Esophagus squamous epithelium (tissue), 5 donors: ENCODE data around the gene DNAJB1. TPM values are rescaled to one million over a fixed set of nuclear protein-coding genes. Genes with fewer than 3 reads are reported as not detected.
"Not testable (repeated sequence)": the region's sequence is repeated elsewhere in the genome, so short reads cannot be mapped to it uniquely, and the experiment has no call there.

ENCODE experiments used
- DNase-seq: peaks from one replicate; lab custom pipeline; 2025; lab: John Stamatoyannopoulos, UW
- H3K27ac ChIP-seq, 4 donors: fragments of 200-600 bp; sonication (generic); one replicate each; pipeline ENCODE4 v1.5.1; 2016 to 2019; ENCODE audit warnings: mild to moderate bottlenecking in 1 of 4
- H3K27me3 ChIP-seq, 4 donors: fragments of 200-600 bp; sonication (generic); 1 replicate in 3 of 4; 2 replicates in 1 of 4; pipeline versions ENCODE4 v1.5.1 to v1.6.0; 2017 to 2021; ENCODE audit warnings: antibody characterized with exemption in 1 of 4
- H3K36me3 ChIP-seq, 3 donors: fragments of 200-600 bp; sonication (generic); one replicate each; pipeline ENCODE4 v1.5.1; 2016 to 2019
- H3K4me1 ChIP-seq, 3 donors: fragments of 200-600 bp; sonication (generic); one replicate each; pipeline ENCODE4 v1.5.1; 2017 to 2019
- H3K4me3 ChIP-seq, 4 donors: fragments of 200-600 bp; sonication (generic); 1 replicate in 3 of 4; 2 replicates in 1 of 4; pipeline ENCODE4 v1.5.1; 2016 to 2019; ENCODE audit warnings: mild to moderate bottlenecking in 2 of 4, moderate library complexity in 1 of 4
- H3K9me3 ChIP-seq, 3 donors: fragments of 200-600 bp; sonication (generic); one replicate each; pipeline ENCODE4 v1.5.1; 2016 to 2019
- CTCF ChIP-seq, 6 experiments: fragments of 450-650 bp in 4 of 6; fragments of 200-600 bp in 2 of 6; sonication (generic) in 2 of 6; IDR thresholded peaks; one replicate each; pipeline ENCODE4 v1.5.1; 2016 to 2019; ENCODE audit warnings: antibody characterized with exemption in 6 of 6, mild to moderate bottlenecking in 4 of 6, moderate library complexity in 4 of 6
- POLR2A ChIP-seq, 4 donors: fragments of 450-650 bp; IDR thresholded peaks; one replicate each; pipeline ENCODE4 v1.6.1; 2017; ENCODE audit warnings: antibody characterized with exemption in 4 of 4, mild to moderate bottlenecking in 4 of 4, moderate library complexity in 3 of 4
- WGBS, 2 donors: methylation state at CpG; one replicate each; pipeline ENCODE4 v1.1.5; 2018; 5-methylcytosine and 5-hydroxymethylcytosine counted together
- intact Hi-C: fragments of 100-400 bp; cut with DNase I; formaldehyde crosslinking; loops from one replicate; pipeline ENCODE4 v1.15.0; 2022
- total RNA-seq, 4 donors: library from RNA; depleted of rRNA; stranded (reverse); fragments of >200 nt; gene quantifications; one replicate each; pipeline ENCODE4 v1.1.0, GENCODE V29; 2016
- donor health status: DM: yes; HTN: yes; CAD: no.

The DNAJB1 gene
- total RNA-seq, 4 donors from 2014 or later: 182 to 294 (median 224) TPM

GRCh38 chr19:14565298-14565679 is 47.1 kb upstream of the DNAJB1 start:
- H3K27ac ChIP-seq: peak overlapping the region in 3 of 4 donors; percentile 18 to 91 (median 91)
- H3K9me3 ChIP-seq: no peaks in the 10 kb centered on the region
- 100% methylated on average over 1 of the region's 22 CpGs; no CpG with 5 or more reads in 1 of the 2 donors for WGBS, 2 donors
- intact Hi-C loops: no loop called here
- H3K27me3 ChIP-seq: no peaks in the 10 kb centered on the region
- H3K4me1 ChIP-seq: peaks cover 39 to 69% (median 42%) of the 10 kb centered on the region in 3 donors
- peaks cover 6 to 70% (median 11%) of the 10 kb centered on the region in 3 donors for H3K36me3 ChIP-seq
- DNase-seq: no peak
- TF ChIP-seq CTCF (IDR thresholded peaks at IDR 0.05) (no peak), POLR2A (IDR thresholded peaks at IDR 0.05) (no peak)
- H3K4me3 ChIP-seq: no peak overlapping the region

DNA sequence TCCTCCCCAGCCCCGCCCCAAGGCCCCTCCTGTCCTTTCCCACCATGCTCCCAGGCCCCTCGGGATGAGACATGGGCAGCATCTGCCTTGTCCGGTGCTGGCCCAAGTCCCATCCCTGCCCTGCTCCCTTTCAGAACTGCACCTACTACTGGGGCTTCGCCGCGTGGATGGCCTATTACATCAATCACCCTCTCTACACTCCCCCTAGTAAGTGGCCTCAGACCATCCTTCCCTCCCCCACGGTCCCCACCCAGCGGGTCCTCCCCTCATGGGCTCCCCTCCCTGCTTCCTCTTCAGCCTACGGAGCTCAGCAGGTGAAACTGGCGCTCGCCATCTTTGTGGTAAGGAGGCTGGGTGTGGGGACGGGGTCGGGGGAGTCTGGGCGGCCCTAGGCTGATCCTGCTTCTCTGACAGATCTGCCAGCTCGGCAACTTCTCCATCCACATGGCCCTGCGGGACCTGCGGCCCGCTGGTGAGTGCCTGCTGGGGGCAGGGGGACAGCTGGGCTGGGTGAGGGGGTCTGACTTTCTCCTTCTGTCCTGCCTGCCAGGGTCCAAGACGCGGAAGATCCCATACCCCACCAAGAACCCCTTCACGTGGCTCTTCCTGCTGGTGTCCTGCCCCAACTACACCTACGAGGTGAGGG is 46.6 kb upstream of the DNAJB1 start:
- H3K4me3 ChIP-seq, H3K27me3 ChIP-seq, intact Hi-C loops, DNase-seq, H3K9me3 ChIP-seq: not testable (repeated sequence)
- Histone ChIP-seq H3K27ac (peak overlapping the region; percentile 18 to 91 (median 88)), H3K36me3 (peaks cover 6 to 70% (median 11%) of the 10 kb centered on the region in 3 donors), H3K4me1 (peaks cover 38 to 69% (median 44%) of the 10 kb centered on the region in 3 donors)
- WGBS, 2 donors: 60 to 67% methylated on average over 1 to 9 of the region's 22 CpGs

- Histone ChIP-seq H3K27ac (peak overlapping the region; percentile 62 to 91 (median 88)), H3K4me3 (no peak overlapping the region), H3K36me3 (peaks cover 6 to 67% (median 11%) of the 10 kb centered on the region in 3 donors), H3K9me3 (no peaks in the 10 kb centered on the region), H3K27me3 (no peaks in the 10 kb centered on the region), H3K4me1 (peaks cover 37 to 69% (median 43%) of the 10 kb centered on the region in 3 donors)
- intact Hi-C loops: no loop called here
- 70 to 73% methylated on average over 12 to 15 of the region's 33 CpGs for WGBS, 2 donors
- DNase-seq: no peak
- TF ChIP-seq POLR2A (IDR thresholded peaks at IDR 0.05): no peak
- no peak for TF ChIP-seq CTCF (IDR thresholded peaks at IDR 0.05)
These were observed 45.9 kb upstream of the DNAJB1 start for GRCh38 chr19:14563989-14564651.

- intact Hi-C loops: no loop called here
- H3K4me3 ChIP-seq: no peak overlapping the region
- H3K27me3 ChIP-seq: no peaks in the 10 kb centered on the region
- TF ChIP-seq POLR2A (IDR thresholded peaks at IDR 0.05): no peak
- no peak for TF ChIP-seq CTCF (IDR thresholded peaks at IDR 0.05)
- no peaks in the 10 kb centered on the region for H3K9me3 ChIP-seq
- no peak for DNase-seq
- peak overlapping the region; percentile 62 to 91 (median 88) for H3K27ac ChIP-seq
- peaks cover 6 to 66% (median 11%) of the 10 kb centered on the region in 3 donors for H3K36me3 ChIP-seq
- peaks cover 37 to 70% (median 43%) of the 10 kb centered on the region in 3 donors for H3K4me1 ChIP-seq
- WGBS, 2 donors: 59 to 78% methylated on average over 3 to 4 of the region's 16 CpGs
These were observed 45.4 kb upstream of the DNAJB1 start for GRCh38 chr19:14563590-14563926.

DNA sequence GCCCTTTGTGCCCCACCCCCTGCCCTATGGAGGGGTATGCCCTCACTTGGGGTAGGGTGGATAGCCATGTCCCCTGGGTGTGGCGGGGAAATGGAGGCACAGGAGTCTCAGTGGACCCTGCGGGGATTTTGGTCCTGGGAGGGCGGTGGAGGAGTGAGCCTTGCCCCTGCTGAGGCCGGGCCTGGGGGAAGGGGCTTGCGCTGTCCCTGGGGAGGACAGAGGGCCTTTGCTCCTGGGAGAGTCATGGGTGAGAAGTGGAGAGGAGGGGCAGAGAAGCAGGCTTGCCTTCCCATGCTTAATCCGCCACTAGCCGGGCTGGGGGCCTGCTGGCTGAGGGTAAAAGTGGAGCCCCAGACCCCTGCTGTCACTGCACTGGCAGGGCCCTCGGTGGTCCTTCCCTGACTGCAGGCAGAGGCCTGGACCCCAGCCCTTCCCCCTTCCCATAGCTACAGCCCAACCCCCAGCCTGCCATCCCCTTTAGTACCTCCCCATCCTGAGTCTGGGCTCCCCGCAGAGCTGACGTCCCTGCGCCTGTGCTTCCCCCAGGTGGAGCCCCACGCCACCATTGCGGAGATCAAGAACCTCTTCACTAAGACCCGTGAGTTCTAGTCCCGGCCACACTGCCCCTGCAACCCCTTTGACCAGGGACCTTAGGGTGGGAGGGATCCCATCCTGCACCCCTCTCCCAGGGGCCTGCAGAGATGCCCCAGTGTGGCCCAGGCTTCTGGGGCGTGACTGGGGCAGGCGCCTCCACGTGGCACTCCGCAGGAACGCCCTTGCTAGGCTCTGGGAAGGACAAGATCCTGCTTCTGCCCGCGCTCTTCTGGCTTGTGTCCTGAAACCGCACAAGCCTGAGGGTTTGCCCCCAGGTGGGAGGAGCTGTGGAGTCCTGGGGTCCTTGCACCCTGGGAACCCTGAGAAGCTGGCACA is 44.7 kb upstream of the DNAJB1 start:
- Histone ChIP-seq H3K4me1 (peaks cover 37 to 70% (median 43%) of the 10 kb centered on the region in 3 donors), H3K27me3 (no peaks in the 10 kb centered on the region), H3K27ac (peak overlapping the region; percentile 84 to 91 (median 90)), H3K36me3 (peaks cover 6 to 66% (median 11%) of the 10 kb centered on the region in 3 donors), H3K4me3 (no peak overlapping the region), H3K9me3 (no peaks in the 10 kb centered on the region)
- WGBS, 2 donors: 68 to 82% methylated on average over 3 to 13 of the region's 23 CpGs
- intact Hi-C loops: no loop called here
- TF ChIP-seq CTCF (IDR thresholded peaks at IDR 0.05) (no peak), POLR2A (IDR thresholded peaks at IDR 0.05) (no peak)
- DNase-seq: no peak
